WERI-Rb-1 (cell line): ENCODE results near the gene SRD5A1.

Source experiments
- DNase-seq: peaks from one replicate; pipeline ENCODE4 v3.0.0-alpha.2; 2020
- H3K27ac ChIP-seq: fragments of 250-450 bp; sonication (Bioruptor Pico); 2 replicates; pipeline ENCODE4 v1.5.1; 2020; ENCODE audit warnings: mild to moderate bottlenecking, moderate library complexity
- H3K27me3 ChIP-seq: fragments of 250-450 bp; sonication (Bioruptor Pico); 2 replicates; pipeline ENCODE4 v1.5.1; 2021; ENCODE audit warnings: mild to moderate bottlenecking, low read depth, moderate library complexity; ENCODE audit not compliant: insufficient read depth, severe bottlenecking
- H3K36me3 ChIP-seq: fragments of 250-450 bp; sonication (Bioruptor Pico); 2 replicates; pipeline ENCODE4 v1.5.1; 2020; ENCODE audit warnings: mild to moderate bottlenecking, moderate library complexity
- H3K4me3 ChIP-seq: 2 replicates; pipeline ENCODE4 v1.5.1; 2011; ENCODE audit warnings: low read depth, mild to moderate bottlenecking, control low read depth, low read length
- H3K9me3 ChIP-seq: fragments of 250-450 bp; sonication (Bioruptor Pico); 2 replicates; pipeline ENCODE4 v1.5.1; 2021; ENCODE audit warnings: mild to moderate bottlenecking, moderate library complexity; ENCODE audit not compliant: severe bottlenecking
- CTCF ChIP-seq: IDR thresholded peaks from 2 replicates; pipeline ENCODE4 v1.5.1; 2011; ENCODE audit warnings: low read depth, mild to moderate bottlenecking, control low read depth, inconsistent platforms, low read length

Gene SRD5A1

GRCh38 chr5:6721442-6721841 is 88.2 kb downstream of the SRD5A1 start:
- H3K36me3 ChIP-seq: peaks cover 64% of the 10 kb centered on the region
- H3K9me3 ChIP-seq: no peaks in the 10 kb centered on the region
- no peak for DNase-seq
- no peak overlapping the region for H3K27ac ChIP-seq
- H3K4me3 ChIP-seq: no peak overlapping the region
- TF ChIP-seq CTCF: no peak
- no peaks in the 10 kb centered on the region for H3K27me3 ChIP-seq

- no peak overlapping the region for H3K27ac ChIP-seq
- H3K9me3 ChIP-seq: no peaks in the 10 kb centered on the region
- DNase-seq: no peak
- no peaks in the 10 kb centered on the region for H3K27me3 ChIP-seq
- no peak overlapping the region for H3K4me3 ChIP-seq
- no peak for TF ChIP-seq CTCF
- peaks cover 59% of the 10 kb centered on the region for H3K36me3 ChIP-seq
Measured at GRCh38 chr5:6722015-6722414, 88.8 kb downstream of the SRD5A1 start.

- no peak for TF ChIP-seq CTCF
- H3K9me3 ChIP-seq: no peaks in the 10 kb centered on the region
- H3K27ac ChIP-seq: no peak overlapping the region
- no peaks in the 10 kb centered on the region for H3K27me3 ChIP-seq
- DNase-seq: no peak
- H3K36me3 ChIP-seq: peaks cover 47% of the 10 kb centered on the region
- no peak overlapping the region for H3K4me3 ChIP-seq
Measured at GRCh38 chr5:6723122-6723815, 90.0 kb downstream of the SRD5A1 start.

GRCh38 chr5:6723816-6724300 is 90.6 kb downstream of the SRD5A1 start:
- no peaks in the 10 kb centered on the region for H3K9me3 ChIP-seq
- H3K27me3 ChIP-seq: no peaks in the 10 kb centered on the region
- no peak overlapping the region for H3K27ac ChIP-seq
- no peak for TF ChIP-seq CTCF
- H3K36me3 ChIP-seq: peaks cover 42% of the 10 kb centered on the region
- DNase-seq: no peak
- H3K4me3 ChIP-seq: no peak overlapping the region
